Measurements from ENCODE around the gene LPP. TPM values are rescaled to one million over a fixed set of nuclear protein-coding genes. Genes with fewer than 3 reads are reported as not detected.
A peak's percentile ranks its signal among the peaks of the same experiment; 100 is the strongest.

The LPP gene
- total RNA-seq, 1 experiment from 2014 or later = 20.4 TPM

DNA sequence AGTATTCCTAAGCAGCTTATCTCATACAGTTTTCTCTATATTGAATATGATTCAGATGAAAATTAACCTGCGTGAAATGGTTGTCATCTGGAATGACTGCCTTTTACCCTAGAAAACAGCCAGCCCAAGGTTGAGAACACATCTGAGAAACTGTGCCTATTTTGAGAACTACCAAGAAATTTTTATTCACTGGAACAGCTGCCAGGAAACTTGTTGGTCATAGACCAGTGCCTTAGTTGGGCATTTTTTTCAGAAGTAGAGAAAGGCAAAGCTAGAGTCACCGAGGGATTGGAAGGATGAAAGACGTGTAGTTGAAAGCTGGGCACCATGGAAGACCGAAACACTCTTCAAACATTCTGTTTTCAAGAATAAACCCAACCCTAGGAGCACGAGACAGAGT, 277.1 kb downstream of the LPP start:
- ChIA-PET POLR2A (ENCODE audit: unreplicated experiment) (interaction anchor here (0.6 kb wide), 1 partner anchor 301 kb away, joined by 3 read pairs; no protein-coding TSS in a partner anchor), CTCF (no interaction called here)
- Histone ChIP-seq H3K9ac (ENCODE audit: low read length) (peak overlapping the region; percentile 13; the same call in 1 of the 2 replicates), H3K79me2 (ENCODE audit: low read length) (no peaks in the 10 kb centered on the region), H3K4me2 (ENCODE audit: low read length) (peak overlapping the region; percentile 24; the same call in 1 of the 2 replicates), H3K9me2 (replicated peaks; ENCODE audit: low read length) (no peaks in the 10 kb centered on the region), H3K4me3 (ENCODE audit: low read length) (no peak overlapping the region), H3K27ac (ENCODE audit: low read length) (peak overlapping the region; percentile 75), H3K4me1 (ENCODE audit: insufficient read depth, low read length) (peaks cover 28% of the 10 kb centered on the region), H3F3A (ENCODE audit: low read length, unreplicated experiment) (no peaks in the 10 kb centered on the region), H3K27me3 (ENCODE audit: low read length) (no peaks in the 10 kb centered on the region), H2AFZ (ENCODE audit: low read length) (no peak overlapping the region), H3K9me3 (ENCODE audit: low read length) (no peaks in the 10 kb centered on the region), H4K20me1 (ENCODE audit: low read length) (no peaks in the 10 kb centered on the region), H3K36me3 (ENCODE audit: low read depth, low read length) (no peaks in the 10 kb centered on the region)
- TF ChIP-seq, protein P1, sequence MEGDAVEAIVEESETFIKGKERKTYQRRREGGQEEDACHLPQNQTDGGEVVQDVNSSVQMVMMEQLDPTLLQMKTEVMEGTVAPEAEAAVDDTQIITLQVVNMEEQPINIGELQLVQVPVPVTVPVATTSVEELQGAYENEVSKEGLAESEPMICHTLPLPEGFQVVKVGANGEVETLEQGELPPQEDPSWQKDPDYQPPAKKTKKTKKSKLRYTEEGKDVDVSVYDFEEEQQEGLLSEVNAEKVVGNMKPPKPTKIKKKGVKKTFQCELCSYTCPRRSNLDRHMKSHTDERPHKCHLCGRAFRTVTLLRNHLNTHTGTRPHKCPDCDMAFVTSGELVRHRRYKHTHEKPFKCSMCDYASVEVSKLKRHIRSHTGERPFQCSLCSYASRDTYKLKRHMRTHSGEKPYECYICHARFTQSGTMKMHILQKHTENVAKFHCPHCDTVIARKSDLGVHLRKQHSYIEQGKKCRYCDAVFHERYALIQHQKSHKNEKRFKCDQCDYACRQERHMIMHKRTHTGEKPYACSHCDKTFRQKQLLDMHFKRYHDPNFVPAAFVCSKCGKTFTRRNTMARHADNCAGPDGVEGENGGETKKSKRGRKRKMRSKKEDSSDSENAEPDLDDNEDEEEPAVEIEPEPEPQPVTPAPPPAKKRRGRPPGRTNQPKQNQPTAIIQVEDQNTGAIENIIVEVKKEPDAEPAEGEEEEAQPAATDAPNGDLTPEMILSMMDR (conservative IDR thresholded peaks at IDR 0.05; ENCODE audit: low read depth, low read length) = no peak
- TF ChIP-seq EZH2 (IDR thresholded peaks at IDR 0.05; ENCODE audit: low read length, unreplicated experiment) = no peak
- no peak for TF ChIP-seq EZH2phosphoT487 (IDR thresholded peaks at IDR 0.05; ENCODE audit: borderline replicate concordance, low read length)
- DNase-seq = no peak
- intact Hi-C loops (cut with micrococcal nuclease) = loop anchor here (2.0 kb wide), 1 partner anchor 688 kb away; no protein-coding TSS in a partner anchor
- ATAC-seq = no peak
- no TSS peak for BruUV-seq (replicated peaks)

DNA sequence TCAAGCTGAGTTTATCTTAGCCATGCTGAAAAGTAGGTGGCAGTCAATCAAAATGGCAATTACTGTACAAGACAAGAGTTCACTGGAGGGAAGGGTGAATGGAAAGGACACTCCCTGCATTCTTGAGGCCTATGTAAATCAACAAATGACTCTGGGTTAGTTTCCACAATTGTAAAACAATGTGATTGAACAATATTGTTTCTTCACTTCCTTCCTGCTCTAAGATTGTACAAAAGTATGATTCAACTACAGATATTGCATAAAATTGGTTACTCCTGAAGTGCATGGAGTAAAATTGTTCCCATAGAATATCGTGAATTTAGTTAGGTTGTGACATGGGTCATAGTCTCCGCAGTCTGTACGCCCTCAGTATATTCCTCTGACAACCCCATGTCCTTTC, 277.6 kb downstream of the LPP start:
- Histone ChIP-seq H3K4me1 (ENCODE audit: insufficient read depth, low read length) (peaks cover 28% of the 10 kb centered on the region), H3K36me3 (ENCODE audit: low read depth, low read length) (no peaks in the 10 kb centered on the region), H3K79me2 (ENCODE audit: low read length) (no peaks in the 10 kb centered on the region), H3K27ac (ENCODE audit: low read length) (peak overlapping the region; percentile 75), H3K9me3 (ENCODE audit: low read length) (no peaks in the 10 kb centered on the region), H3K9ac (ENCODE audit: low read length) (peak overlapping the region; percentile 13; the same call in 1 of the 2 replicates), H3K27me3 (ENCODE audit: low read length) (no peaks in the 10 kb centered on the region), H3K4me2 (ENCODE audit: low read length) (peak overlapping the region; percentile 35), H2AFZ (ENCODE audit: low read length) (no peak overlapping the region), H4K20me1 (ENCODE audit: low read length) (no peaks in the 10 kb centered on the region), H3K4me3 (ENCODE audit: low read length) (no peak overlapping the region), H3F3A (ENCODE audit: low read length, unreplicated experiment) (no peaks in the 10 kb centered on the region), H3K9me2 (replicated peaks; ENCODE audit: low read length) (no peaks in the 10 kb centered on the region)
- peak; percentile 84 for DNase-seq
- ATAC-seq = peak; percentile 98
- no TSS peak for BruUV-seq (replicated peaks)
- ChIA-PET CTCF (no interaction called here), POLR2A (ENCODE audit: unreplicated experiment) (interaction anchor here (0.6 to 0.7 kb wide), 2 partner anchors 81 to 302 kb away, joined by 3 to 4 read pairs; no protein-coding TSS in a partner anchor)
- TF ChIP-seq, protein P1 (conservative IDR thresholded peaks at IDR 0.05; ENCODE audit: low read depth, low read length) = no peak
- TF ChIP-seq EZH2phosphoT487 (IDR thresholded peaks at IDR 0.05; ENCODE audit: borderline replicate concordance, low read length) (no peak), EZH2 (IDR thresholded peaks at IDR 0.05; ENCODE audit: low read length, unreplicated experiment) (no peak)
- intact Hi-C loops (cut with micrococcal nuclease) = loop anchor here (2.0 kb wide), 1 partner anchor 689 kb away; no protein-coding TSS in a partner anchor

DNA sequence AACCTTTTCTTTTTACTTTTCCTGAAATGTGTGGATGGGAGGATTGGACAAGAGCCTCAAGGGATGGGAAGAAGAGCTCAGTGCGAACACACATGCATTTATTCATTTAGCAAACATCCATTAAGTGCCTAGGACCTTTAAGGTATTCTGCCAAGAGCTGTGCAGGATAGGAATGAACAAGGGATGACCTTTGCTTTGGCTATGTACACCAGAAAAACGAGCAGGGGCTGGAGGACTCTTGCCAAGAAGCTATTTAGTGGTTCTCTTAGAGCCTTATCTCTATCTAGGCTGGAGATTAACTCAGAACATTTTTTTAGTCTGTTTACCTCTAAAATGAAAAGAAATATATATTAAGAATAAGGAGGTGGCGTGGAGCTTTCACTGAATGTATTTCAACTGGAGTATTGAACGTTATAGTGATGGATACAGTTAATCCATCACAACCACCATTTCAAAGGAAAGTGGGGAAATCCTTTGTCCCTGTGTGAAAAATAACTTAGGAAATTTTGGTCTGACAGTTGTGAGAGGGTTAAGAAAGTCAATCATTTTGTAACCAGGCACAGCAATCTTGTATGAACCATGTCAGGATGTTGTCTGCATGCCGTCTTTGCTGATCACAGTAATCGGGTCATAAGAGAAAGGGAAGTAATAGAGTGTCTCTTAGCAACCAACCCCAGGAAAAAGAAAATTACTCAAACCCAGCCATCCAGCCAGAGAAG, 279.0 kb downstream of the LPP start:
- intact Hi-C loops (cut with micrococcal nuclease) = no loop called here
- no peaks in the 10 kb centered on the region for H3K9me3 ChIP-seq (ENCODE audit: low read length)
- no peak overlapping the region for H3K9ac ChIP-seq (ENCODE audit: low read length)
- no peaks in the 10 kb centered on the region for H3K27me3 ChIP-seq (ENCODE audit: low read length)
- no peaks in the 10 kb centered on the region for H3K36me3 ChIP-seq (ENCODE audit: low read depth, low read length)
- H4K20me1 ChIP-seq (ENCODE audit: low read length) = no peaks in the 10 kb centered on the region
- no peak for ATAC-seq
- ChIA-PET POLR2A (ENCODE audit: unreplicated experiment) (interaction anchor here (0.6 kb wide), 1 partner anchor 280 kb away, joined by 6 read pairs; no protein-coding TSS in a partner anchor), CTCF (no interaction called here)
- H3K9me2 ChIP-seq (replicated peaks; ENCODE audit: low read length) = no peaks in the 10 kb centered on the region
- no peaks in the 10 kb centered on the region for H3K79me2 ChIP-seq (ENCODE audit: low read length)
- H3K4me2 ChIP-seq (ENCODE audit: low read length) = no peak overlapping the region
- H2AFZ ChIP-seq (ENCODE audit: low read length) = no peak overlapping the region
- H3F3A ChIP-seq (ENCODE audit: low read length, unreplicated experiment) = no peaks in the 10 kb centered on the region
- DNase-seq = peak; percentile 32
- H3K4me1 ChIP-seq (ENCODE audit: insufficient read depth, low read length) = peaks cover 34% of the 10 kb centered on the region
- no peak overlapping the region for H3K27ac ChIP-seq (ENCODE audit: low read length)
- TF ChIP-seq EZH2phosphoT487 (IDR thresholded peaks at IDR 0.05; ENCODE audit: borderline replicate concordance, low read length) = no peak
- TF ChIP-seq EZH2 (IDR thresholded peaks at IDR 0.05; ENCODE audit: low read length, unreplicated experiment) = no peak
- TF ChIP-seq, protein P1 (conservative IDR thresholded peaks at IDR 0.05; ENCODE audit: low read depth, low read length) = no peak
- no peak overlapping the region for H3K4me3 ChIP-seq (ENCODE audit: low read length)
- BruUV-seq (replicated peaks) = no TSS peak

All from PC-3 (cell line).